ENCODE results near the gene CRY2. TPM values are rescaled to one million over a fixed set of nuclear protein-coding genes. Genes with fewer than 3 reads are reported as not detected.

Gene CRY2
- total RNA-seq, 2 experiments from 2014 or later = 248 TPM

- ChIA-PET POLR2A (no interaction called here), CTCF (no interaction called here)
- TF ChIP-seq CTCF (IDR thresholded peaks at IDR 0.05) = no peak
- Histone ChIP-seq H3K27me3 (ENCODE audit: control insufficient read depth in 1 of 2, insufficient read depth in 2 of 2, low read length in 2 of 2) (no peaks in the 10 kb centered on the region), H3K27ac (ENCODE audit: low read depth in 1 of 2, low read length in 2 of 2) (no peak within 1 kb of the TSS), H3K4me1 (ENCODE audit: insufficient read depth, low read length) (peaks cover 14% of the 10 kb centered on the region), H3K4me3 (ENCODE audit: low read length) (no peak within 1 kb of the TSS), H3K9me3 (ENCODE audit: control insufficient read depth in 1 of 2, insufficient read depth in 1 of 2, low read length in 2 of 2) (no peaks in the 10 kb centered on the region), H3K36me3 (ENCODE audit: insufficient read depth, low read length) (peaks cover 32% of the 10 kb centered on the region)
- Mint-ChIP-seq H3K4me1 (ENCODE audit: low read depth) (peaks cover 5% of the 10 kb centered on the region), H3K4me3 (no peak within 1 kb of the TSS), H3K36me3 (ENCODE audit: low read depth) (peaks cover 23% of the 10 kb centered on the region), H3K27me3 (peaks cover under 1% of the 10 kb centered on the region), H3K9me3 (no peaks in the 10 kb centered on the region), H3K27ac (no peak within 1 kb of the TSS)
- intact Hi-C loops (cut with DNase I, micrococcal nuclease) = no loop called here
- DNase-seq (no peak), ATAC-seq (ENCODE audit: poor library complexity) (no peak)
Measured at GRCh38 chr11:45906965-45907611, 59.8 kb downstream of the CRY2 start, which contains the start of gene FREY1. Gene FREY1, minus strand, starts transcription at chr11:45907271. Its CDS starts 26 bp downstream, at chr11:45907245.

- Mint-ChIP-seq H3K9me3 (no peaks in the 10 kb centered on the region), H3K4me1 (ENCODE audit: low read depth) (peaks cover 5% of the 10 kb centered on the region), H3K27ac (no peak overlapping the region), H3K4me3 (no peak overlapping the region), H3K27me3 (no peaks in the 10 kb centered on the region), H3K36me3 (ENCODE audit: low read depth) (peaks cover 23% of the 10 kb centered on the region)
- H3K27me3 ChIP-seq (ENCODE audit: control insufficient read depth in 1 of 2, insufficient read depth in 2 of 2, low read length in 2 of 2) = no peaks in the 10 kb centered on the region
- CTCF ChIA-PET = no interaction called here
- peaks cover 36% of the 10 kb centered on the region for H3K36me3 ChIP-seq (ENCODE audit: insufficient read depth, low read length)
- DNase-seq (no peak), ATAC-seq (ENCODE audit: poor library complexity) (peak; percentile 21)
- POLR2A ChIA-PET = no interaction called here
- no peak for TF ChIP-seq CTCF (IDR thresholded peaks at IDR 0.05)
- H3K27ac ChIP-seq (ENCODE audit: low read depth in 1 of 2, low read length in 2 of 2) = no peak overlapping the region
- H3K9me3 ChIP-seq (ENCODE audit: control insufficient read depth in 1 of 2, insufficient read depth in 1 of 2, low read length in 2 of 2) = no peaks in the 10 kb centered on the region
- H3K4me1 ChIP-seq (ENCODE audit: insufficient read depth, low read length) = peaks cover 14% of the 10 kb centered on the region
- no peak overlapping the region for H3K4me3 ChIP-seq (ENCODE audit: low read length)
- intact Hi-C loops (cut with DNase I, micrococcal nuclease) = no loop called here
Measured at GRCh38 chr11:45907911-45908370, 60.7 kb downstream of the CRY2 start.

GRCh38 chr11:45909594-45910475, 62.6 kb downstream of the CRY2 start:
- no peak for TF ChIP-seq CTCF (IDR thresholded peaks at IDR 0.05)
- H3K27ac Mint-ChIP-seq = no peak overlapping the region
- DNase-seq = no peak
- ATAC-seq (ENCODE audit: poor library complexity) = no peak
- no peaks in the 10 kb centered on the region for H3K27me3 ChIP-seq (ENCODE audit: control insufficient read depth in 1 of 2, insufficient read depth in 2 of 2, low read length in 2 of 2)
- no peak overlapping the region for H3K4me3 Mint-ChIP-seq
- no peaks in the 10 kb centered on the region for H3K9me3 Mint-ChIP-seq
- ChIA-PET POLR2A (interaction anchor here (1.2 kb wide), 1 partner anchor 8 kb away, joined by 5 read pairs; the partner anchor contains the start of gene PEX16), CTCF (no interaction called here)
- no peak overlapping the region for H3K27ac ChIP-seq (ENCODE audit: low read depth in 1 of 2, low read length in 2 of 2)
- H3K4me1 ChIP-seq (ENCODE audit: insufficient read depth, low read length) = peaks cover 16% of the 10 kb centered on the region
- H3K4me1 Mint-ChIP-seq (ENCODE audit: low read depth) = peaks cover 5% of the 10 kb centered on the region
- H3K36me3 Mint-ChIP-seq (ENCODE audit: low read depth) = peaks cover 39% of the 10 kb centered on the region
- H3K36me3 ChIP-seq (ENCODE audit: insufficient read depth, low read length) = peaks cover 55% of the 10 kb centered on the region
- intact Hi-C loops (cut with DNase I, micrococcal nuclease) = loop anchor here in 1 of 2 experiments (10.0 kb wide), 1 partner anchor 765 kb away; the partner anchor contains the start of gene PRDM11
- H3K9me3 ChIP-seq (ENCODE audit: control insufficient read depth in 1 of 2, insufficient read depth in 1 of 2, low read length in 2 of 2) = no peaks in the 10 kb centered on the region
- H3K27me3 Mint-ChIP-seq = no peaks in the 10 kb centered on the region
- H3K4me3 ChIP-seq (ENCODE audit: low read length) = no peak overlapping the region

All from CD4-positive, alpha-beta T cell (primary cell).